GM23338 (cell line): ENCODE data around the gene CNTNAP2. TPM values are rescaled to one million over a fixed set of nuclear protein-coding genes. Genes with fewer than 3 reads are reported as not detected.

Source experiments
- ATAC-seq: fragments of 200-7000 bp; cut with Tn5 transposase; 3 replicates; pipeline ENCODE4 v1.9.1; 2020
- DNase-seq: peaks from one replicate; pipeline ENCODE4 v3.0.0-alpha.2; 2015; ENCODE audit warnings: low spot score
- H2AFZ ChIP-seq: fragments of 200-600 bp; sonication (generic); 2 replicates; pipeline ENCODE4 v1.8.0; 2016; ENCODE audit warnings: antibody characterized with exemption, mild to moderate bottlenecking, moderate library complexity
- H3F3A ChIP-seq: fragments of 200-600 bp; sonication (generic); replicated peaks from 2 replicates; pipeline ENCODE4 v1.8.0; 2017; ENCODE audit warnings: antibody characterized with exemption, mixed run types, low read depth
- H3K27ac ChIP-seq: fragments of 200-600 bp; sonication (generic); 2 replicates; pipeline ENCODE4 v1.6.1; 2016; ENCODE audit warnings: low read depth
- H3K27me3 ChIP-seq: fragments of 200-600 bp; sonication (generic); 2 replicates; pipeline ENCODE4 v1.8.0; 2016; ENCODE audit warnings: mild to moderate bottlenecking, mixed run types, moderate library complexity; ENCODE audit not compliant: insufficient read depth
- H3K36me3 ChIP-seq: fragments of 200-600 bp; sonication (generic); 2 replicates; pipeline ENCODE4 v1.8.0; 2016; ENCODE audit warnings: mild to moderate bottlenecking; ENCODE audit not compliant: insufficient read depth
- H3K4me1 ChIP-seq: fragments of 200-600 bp; sonication (generic); 2 replicates; pipeline ENCODE4 v1.8.0; 2016; ENCODE audit warnings: mild to moderate bottlenecking, moderate library complexity; ENCODE audit not compliant: insufficient read depth
- H3K4me2 ChIP-seq: fragments of 200-600 bp; sonication (generic); 2 replicates; pipeline ENCODE4 v1.7.1; 2017; ENCODE audit warnings: mixed run types
- H3K4me3 ChIP-seq: fragments of 200-600 bp; sonication (generic); 2 replicates; pipeline ENCODE4 v1.6.1; 2016; ENCODE audit warnings: mixed run types
- H3K79me2 ChIP-seq: fragments of 200-600 bp; sonication (generic); replicated peaks from 2 replicates; pipeline ENCODE4 v1.8.0; 2017; ENCODE audit warnings: mild to moderate bottlenecking; ENCODE audit not compliant: insufficient read depth
- H3K9me2 ChIP-seq: fragments of 200-600 bp; sonication (generic); 2 replicates; pipeline ENCODE4 v1.8.0; 2017; ENCODE audit not compliant: insufficient read depth
- H4K20me1 ChIP-seq: fragments of 200-600 bp; sonication (generic); replicated peaks from 2 replicates; pipeline ENCODE4 v1.8.0; 2017; ENCODE audit warnings: mild to moderate bottlenecking; ENCODE audit not compliant: insufficient read depth
- H3K27ac Mint-ChIP-seq: 2 replicates; pipeline ENCODE4 v1.8.0; 2020; ENCODE audit warnings: inconsistent platforms, mild to moderate bottlenecking, moderate library complexity, mixed read lengths
- H3K27me3 Mint-ChIP-seq: 3 replicates; pipeline ENCODE4 v1.8.0; 2022; ENCODE audit warnings: low read depth, mild to moderate bottlenecking, moderate library complexity, mixed read lengths, inconsistent platforms; ENCODE audit not compliant: insufficient read depth, poor library complexity
- H3K36me3 Mint-ChIP-seq: 3 replicates; pipeline ENCODE4 v1.8.0; 2021; ENCODE audit warnings: low read depth, mild to moderate bottlenecking, inconsistent platforms, moderate library complexity, mixed read lengths
- H3K4me1 Mint-ChIP-seq: 3 replicates; pipeline ENCODE4 v1.8.0; 2020; ENCODE audit warnings: mild to moderate bottlenecking, inconsistent platforms, mixed read lengths
- H3K4me3 Mint-ChIP-seq: 3 replicates; pipeline ENCODE4 v1.8.0; 2021; ENCODE audit warnings: moderate library complexity, mild to moderate bottlenecking, inconsistent platforms, mixed read lengths
- H3K9me3 Mint-ChIP-seq: 3 replicates; pipeline ENCODE4 v1.8.0; 2020; ENCODE audit warnings: moderate library complexity, mild to moderate bottlenecking, inconsistent platforms, mixed read lengths
- CREB1 ChIP-seq: fragments of 250-450 bp; sonication (Bioruptor Pico); IDR thresholded peaks from 2 replicates; pipeline ENCODE4 v1.5.0; 2020; ENCODE audit warnings: low read depth, mild to moderate bottlenecking, moderate library complexity
- ETS1 ChIP-seq: IDR thresholded peaks from 2 replicates; pipeline ENCODE4 v1.6.1; 2016; ENCODE audit warnings: antibody characterized with exemption
- EZH2 ChIP-seq: fragments of 200-600 bp; sonication (generic); IDR thresholded peaks from one replicate; pipeline ENCODE4 v1.8.0; 2017; ENCODE audit warnings: antibody characterized with exemption, mild to moderate bottlenecking, low read depth; ENCODE audit not compliant: unreplicated experiment
- EZH2phosphoT487 ChIP-seq: fragments of 200-600 bp; sonication (generic); IDR thresholded peaks from one replicate; pipeline ENCODE4 v1.8.1; 2018; ENCODE audit warnings: antibody characterized with exemption; ENCODE audit not compliant: unreplicated experiment
- JUNB ChIP-seq: IDR thresholded peaks from one replicate; pipeline ENCODE4 v1.6.1; 2016; ENCODE audit warnings: antibody characterized with exemption; ENCODE audit not compliant: unreplicated experiment
- NANOG ChIP-seq: IDR thresholded peaks from 2 replicates; pipeline ENCODE4 v1.6.1; 2016; ENCODE audit warnings: antibody characterized with exemption, borderline replicate concordance
- POLR2AphosphoS5 ChIP-seq: IDR thresholded peaks from 2 replicates; pipeline ENCODE4 v1.6.1; 2016; ENCODE audit warnings: antibody characterized with exemption, low read depth
- REST ChIP-seq: IDR thresholded peaks from one replicate; pipeline ENCODE4 v1.6.1; 2018; ENCODE audit warnings: antibody characterized with exemption; ENCODE audit not compliant: unreplicated experiment
- STAT1 ChIP-seq: IDR thresholded peaks from one replicate; pipeline ENCODE4 v1.6.1; 2016; ENCODE audit warnings: antibody characterized with exemption; ENCODE audit not compliant: unreplicated experiment
- ZNF114 ChIP-seq: fragments of 250-450 bp; sonication (Bioruptor Pico); IDR thresholded peaks from 2 replicates; pipeline ENCODE4 v1.5.0; 2020; ENCODE audit warnings: mild to moderate bottlenecking, moderate library complexity
- ZNF331 ChIP-seq: fragments of 250-450 bp; sonication (Bioruptor Pico); IDR thresholded peaks from 2 replicates; pipeline ENCODE4 v1.5.0; 2020; ENCODE audit warnings: low read depth, mild to moderate bottlenecking, moderate library complexity
- ZNF462 ChIP-seq: fragments of 250-450 bp; sonication (Bioruptor Pico); IDR thresholded peaks from 2 replicates; pipeline ENCODE4 v1.5.0; 2020; ENCODE audit warnings: mild to moderate bottlenecking, moderate library complexity
- polyA plus RNA-seq: library from polyadenylated mRNA; unstranded; fragments of >200 nt; fragmentation: Nextera tagmentation; extraction: Ambion mirVana; gene quantifications from 2 replicates; pipeline ENCODE4 v1.2.1, GENCODE V29; 2016
- total RNA-seq: library from RNA; depleted of rRNA; stranded (reverse); fragments of >200 nt; shearing (Covaris generic); gene quantifications from 2 replicates; pipeline ENCODE4 v1.2.3, GENCODE V29; 2014

Gene CNTNAP2
- total and polyA plus RNA-seq, 2 experiments from 2014 or later = 38.2 to 61.3 TPM

GRCh38 chr7:148163246-148163645, 2046.6 kb downstream of the CNTNAP2 start:
- H3K36me3 Mint-ChIP-seq = 0 out of 3 replicates have a peak, but pooled peaks cover 3% of the 10 kb centered on the region

More at GRCh38 chr7:148163246-148163645, 2046.6 kb downstream of the CNTNAP2 start:
- no peak overlapping the region for H3K4me3 ChIP-seq
- H3K27me3 ChIP-seq = no peaks in the 10 kb centered on the region
- H3F3A ChIP-seq = no peaks in the 10 kb centered on the region
- Mint-ChIP-seq H3K4me1 (no peaks in the 10 kb centered on the region), H3K27ac (no peak overlapping the region), H3K9me3 (peaks cover 40% of the 10 kb centered on the region), H3K27me3 (no peaks in the 10 kb centered on the region), H3K4me3 (no peak overlapping the region)
- H3K36me3 ChIP-seq = no peaks in the 10 kb centered on the region
- H3K27ac ChIP-seq = no peak overlapping the region
- no peak overlapping the region for H2AFZ ChIP-seq
- DNase-seq (no peak), ATAC-seq (no peak)
- no peaks in the 10 kb centered on the region for H3K9me2 ChIP-seq
- H3K79me2 ChIP-seq = no peaks in the 10 kb centered on the region
- no peak overlapping the region for H3K4me2 ChIP-seq
- H3K4me1 ChIP-seq = no peaks in the 10 kb centered on the region
- TF ChIP-seq REST (no peak), STAT1 (no peak), ZNF114 (CRISPR knock-in tag) (no peak), ETS1 (no peak), ZNF462 (CRISPR knock-in tag) (no peak), CREB1 (no peak), JUNB (no peak), EZH2phosphoT487 (no peak), POLR2AphosphoS5 (no peak), ZNF331 (CRISPR knock-in tag) (no peak), NANOG (no peak), EZH2 (no peak)
- H4K20me1 ChIP-seq = no peaks in the 10 kb centered on the region
